K562 (cell line): ENCODE data around the gene GTF2H4. TPM values are rescaled to one million over a fixed set of nuclear protein-coding genes. Genes with fewer than 3 reads are reported as not detected.

Experiments
- ATAC-seq: fragments of 200-7000 bp; cut with Tn5 transposase; 3 replicates; pipeline ENCODE4 v1.9.1; 2020; ENCODE audit warnings: moderate library complexity
- BruUV-seq: library from RNA; stranded (reverse); fragments of 400-500 nt; replicated peaks from 2 replicates; lab custom pipeline; 2021; lab: Mats Ljungman, UMichigan
- CTCF ChIA-PET: fragments of 300-600 bp; formaldehyde crosslinking; extraction: SDS; loops from one replicate; lab custom pipeline; 2021; ENCODE audit warnings: low intra/inter-chr PET ratio; lab: Yijun Ruan, JAX
- POLR2A ChIA-PET: fragments of 300-600, 350-650 bp; sonication (Branson Sonifier 250); formaldehyde crosslinking; extraction: SDS; loops from one replicate; lab custom pipeline; 2021; ENCODE audit warnings: antibody characterized with exemption, inconsistent platforms; lab: Yijun Ruan, JAX
- DNase-seq, 4 experiments: peaks; one replicate each; pipeline versions ENCODE4 v3.0.0 to v3.0.0-alpha.2; 2011 to 2018; ENCODE audit warnings: low spot score in 3 of 4, mixed read lengths in 3 of 4; ENCODE audit errors: extremely low read depth in 1 of 4
- FAIRE-seq: peaks from 2 replicates; lab custom pipeline; 2011; peaks lifted over from hg19 to GRCh38; lab: Jason Lieb, UNC
- H2AFZ ChIP-seq: 2 replicates; pipeline ENCODE4 v1.6.0; 2011; ENCODE audit warnings: low read depth, low read length, control low read depth, inconsistent platforms
- H3K27ac ChIP-seq: fragments of 200-600 bp; 3 replicates; pipeline ENCODE4 v1.8.0; 2011; ENCODE audit warnings: low read depth, mild to moderate bottlenecking, control low read depth, inconsistent platforms, low read length, moderate library complexity, mixed read lengths; ENCODE audit errors: extremely low read depth
- H3K27me3 ChIP-seq, 2 experiments: fragments of 300-600 bp in 1 of 2; 2 replicates in 1 of 2; 3 replicates in 1 of 2; pipeline versions ENCODE4 v1.6.0 to v1.8.0; 2011; ENCODE audit warnings: inconsistent platforms in 2 of 2, low read length in 2 of 2, mild to moderate bottlenecking in 1 of 2, mixed read lengths in 1 of 2, moderate library complexity in 1 of 2; ENCODE audit not compliant: control insufficient read depth in 2 of 2, insufficient read depth in 2 of 2
- H3K36me3 ChIP-seq: fragments of 300-600 bp; 3 replicates; pipeline ENCODE4 v1.8.0; 2011; ENCODE audit warnings: mild to moderate bottlenecking, low read length, inconsistent platforms; ENCODE audit not compliant: control insufficient read depth, insufficient read depth
- H3K4me1 ChIP-seq, 2 experiments: fragments of 200-600 bp in 1 of 2; replicated peaks in 1 of 2; 2 replicates in 1 of 2; 3 replicates in 1 of 2; pipeline versions ENCODE4 v1.5.1 to v1.8.0; 2011; ENCODE audit warnings: inconsistent platforms in 2 of 2, low read length in 2 of 2, mild to moderate bottlenecking in 1 of 2, mixed read lengths in 1 of 2, moderate library complexity in 1 of 2; ENCODE audit not compliant: control insufficient read depth in 2 of 2, insufficient read depth in 2 of 2
- H3K4me2 ChIP-seq: 2 replicates; pipeline ENCODE4 v1.6.1; 2011; ENCODE audit warnings: low read length, control low read depth, inconsistent platforms, mixed read lengths; ENCODE audit not compliant: insufficient read depth
- H3K4me3 ChIP-seq: fragments of 200-600 bp; sonication (generic), shearing (Covaris generic); 2 replicates; pipeline ENCODE4 v1.5.1; 2016; ENCODE audit warnings: control low read depth, inconsistent platforms
- H3K79me2 ChIP-seq: fragments of 200-600 bp; 3 replicates; pipeline ENCODE4 v1.8.0; 2011; ENCODE audit warnings: low read length, inconsistent platforms; ENCODE audit not compliant: control insufficient read depth, insufficient read depth
- H3K9ac ChIP-seq, 2 experiments: 2 replicates each; pipeline versions ENCODE4 v1.6.0 to v1.6.1; 2011; ENCODE audit warnings: low read depth in 2 of 2, low read length in 2 of 2, control low read depth in 1 of 2, inconsistent platforms in 1 of 2, mild to moderate bottlenecking in 1 of 2, mixed read lengths in 1 of 2; ENCODE audit not compliant: insufficient read depth in 1 of 2
- H3K9me1 ChIP-seq: one replicate; pipeline ENCODE4 v1.6.0; 2011; ENCODE audit warnings: inconsistent platforms, mild to moderate bottlenecking, low read length, moderate library complexity; ENCODE audit not compliant: control insufficient read depth, insufficient read depth
- H3K9me3 ChIP-seq: replicated peaks from 2 replicates; pipeline ENCODE4 v1.5.1; 2011; ENCODE audit warnings: low read depth, low read length, inconsistent platforms; ENCODE audit not compliant: control insufficient read depth, insufficient read depth
- H4K20me1 ChIP-seq: replicated peaks from 2 replicates; pipeline ENCODE4 v1.6.1; 2011; ENCODE audit warnings: low read length, inconsistent platforms, mixed read lengths; ENCODE audit not compliant: control insufficient read depth, insufficient read depth
- EGR1 ChIP-seq: fragments of 450-650 bp; conservative IDR thresholded peaks from 2 replicates; pipeline ENCODE4 v1.6.1; 2017; ENCODE audit warnings: mild to moderate bottlenecking
- TAF1 ChIP-seq: IDR thresholded peaks from 2 replicates; pipeline ENCODE4 v1.6.1; 2011; ENCODE audit warnings: mild to moderate bottlenecking, low read length, moderate library complexity; ENCODE audit not compliant: insufficient read depth, control insufficient read depth, severe bottlenecking; ENCODE audit errors: extremely low read depth
- WGBS: fragments of 100-300 bp; shearing (Covaris generic); methylation state at CpG from one replicate; pipeline ENCODE4 v1.1.6; 2016; ENCODE audit warnings: low coverage, mixed read lengths; ENCODE audit not compliant: insufficient coverage; ENCODE audit errors: missing lambda C conversion rate; 5-methylcytosine and 5-hydroxymethylcytosine counted together
- in situ Hi-C: fragments of 300-500 bp; cut with MboI; formaldehyde crosslinking; loops from 4 replicates; pipeline ENCODE4 v1.15.0; 2018; ENCODE audit warnings: inconsistent platforms, mixed read lengths
- intact Hi-C: fragments of 100-400 bp; cut with micrococcal nuclease; formaldehyde crosslinking; loops from 2 replicates; pipeline ENCODE4 v1.14.2; 2022
- polyA plus RNA-seq, 8 experiments: library from polyadenylated mRNA; depleted of rRNA in 4 of 8; stranded (reverse) in 5 of 8; unstranded in 3 of 8; fragments of >200 nt; fragmentation: Nextera tagmentation in 2 of 8; fragmentation: Illumina TruSeq in 1 of 8; extraction: Ambion mirVana in 2 of 8; extraction: Trizol in 1 of 8; gene quantifications; 2 replicates each; pipeline versions ENCODE4 v1.2.1 to v1.2.3, GENCODE V29; 2011 to 2014; ENCODE audit warnings: inconsistent platforms in 1 of 8, missing spikeins in 1 of 8
- total RNA-seq, 7 experiments: library from RNA; depleted of rRNA in 6 of 7; stranded (reverse); fragments of >200 nt in 6 of 7; fragmentation: Illumina TruSeq in 2 of 7; extraction: Trizol in 2 of 7; gene quantifications; 2 replicates each; pipeline versions ENCODE4 v1.2.1 to v1.2.3, GENCODE V29; 2011 to 2021; ENCODE audit warnings: low replicate concordance in 1 of 7
- TF ChIP-seq, protein P1 (sequence below): fragments of 450-650 bp; formaldehyde crosslinking; IDR thresholded peaks from 2 replicates; pipeline ENCODE4 v1.4.0; 2022; ENCODE audit warnings: missing genetic modification characterization

GTF2H4 gene
- total and polyA plus RNA-seq, 9 of the 15 experiments (the other 6 are each of a cell fraction or from before 2014, with no cell fraction given) = 3.6 to 86.1 (median 39.6) TPM

- Histone ChIP-seq H3K9me3 (no peaks in the 10 kb centered on the region), H4K20me1 (peaks cover 6% of the 10 kb centered on the region), H3K4me1 (peaks cover 11 to 24% of the 10 kb centered on the region in 2 experiments), H3K9me1 (peaks cover under 1% of the 10 kb centered on the region), H3K36me3 (peaks cover 68% of the 10 kb centered on the region), H3K9ac (no peak overlapping the region), H3K4me3 (no peak overlapping the region), H3K4me2 (no peak overlapping the region), H2AFZ (no peak overlapping the region), H3K79me2 (peaks cover 25% of the 10 kb centered on the region), H3K27ac (no peak overlapping the region), H3K27me3 (no peaks in the 10 kb centered on the region)
- BruUV-seq = no TSS peak
- DNase-seq (no peak), FAIRE-seq (no peak), ATAC-seq (no peak)
- in situ Hi-C loops = no loop called here
- 74% methylated on average over 4 of the region's 4 CpGs for WGBS
- ChIA-PET CTCF (no interaction called here), POLR2A (interaction anchor here (0.7 to 1.9 kb wide), 3 partner anchors 10 to 19 kb away, joined by 3 to 8 read pairs (median 4); no protein-coding TSS in a partner anchor)
- intact Hi-C loops = no loop called here
- TF ChIP-seq TAF1 (no peak), EGR1 (peak; percentile 68)
- TF ChIP-seq, protein P1, sequence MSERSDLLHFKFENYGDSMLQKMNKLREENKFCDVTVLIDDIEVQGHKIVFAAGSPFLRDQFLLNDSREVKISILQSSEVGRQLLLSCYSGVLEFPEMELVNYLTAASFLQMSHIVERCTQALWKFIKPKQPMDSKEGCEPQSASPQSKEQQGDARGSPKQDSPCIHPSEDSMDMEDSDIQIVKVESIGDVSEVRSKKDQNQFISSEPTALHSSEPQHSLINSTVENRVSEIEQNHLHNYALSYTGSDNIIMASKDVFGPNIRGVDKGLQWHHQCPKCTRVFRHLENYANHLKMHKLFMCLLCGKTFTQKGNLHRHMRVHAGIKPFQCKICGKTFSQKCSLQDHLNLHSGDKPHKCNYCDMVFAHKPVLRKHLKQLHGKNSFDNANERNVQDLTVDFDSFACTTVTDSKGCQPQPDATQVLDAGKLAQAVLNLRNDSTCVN = 0 out of 2 replicates have a peak, but pooled peaks have one; percentile 50
Measured at GRCh38 chr6:30891450-30891723, 16.6 kb upstream of the GTF2H4 start.
